Central memory CD4-positive, alpha-beta T cell (primary cell): ENCODE data around the gene RALGAPA2.
A peak's percentile ranks its signal among the peaks of the same experiment; 100 is the strongest.

Experiments
- DNase-seq: peaks from one replicate; pipeline ENCODE4 v3.0.0; 2022

RALGAPA2 gene

GRCh38 chr20:20454850-20455627 is 257.4 kb downstream of the RALGAPA2 start:
- no peak for DNase-seq

GRCh38 chr20:20454367-20454766 is 258.1 kb downstream of the RALGAPA2 start:
- DNase-seq: no peak

- peak; percentile 44 for DNase-seq
These were observed 260.2 kb downstream of the RALGAPA2 start for GRCh38 chr20:20452254-20452676.

- no peak for DNase-seq
These were observed 261.9 kb downstream of the RALGAPA2 start for GRCh38 chr20:20450521-20450920.

GRCh38 chr20:20448881-20449280 is 263.6 kb downstream of the RALGAPA2 start:
- DNase-seq: no peak

- no peak for DNase-seq
These were observed 265.2 kb downstream of the RALGAPA2 start for GRCh38 chr20:20447196-20447595.

DNA sequence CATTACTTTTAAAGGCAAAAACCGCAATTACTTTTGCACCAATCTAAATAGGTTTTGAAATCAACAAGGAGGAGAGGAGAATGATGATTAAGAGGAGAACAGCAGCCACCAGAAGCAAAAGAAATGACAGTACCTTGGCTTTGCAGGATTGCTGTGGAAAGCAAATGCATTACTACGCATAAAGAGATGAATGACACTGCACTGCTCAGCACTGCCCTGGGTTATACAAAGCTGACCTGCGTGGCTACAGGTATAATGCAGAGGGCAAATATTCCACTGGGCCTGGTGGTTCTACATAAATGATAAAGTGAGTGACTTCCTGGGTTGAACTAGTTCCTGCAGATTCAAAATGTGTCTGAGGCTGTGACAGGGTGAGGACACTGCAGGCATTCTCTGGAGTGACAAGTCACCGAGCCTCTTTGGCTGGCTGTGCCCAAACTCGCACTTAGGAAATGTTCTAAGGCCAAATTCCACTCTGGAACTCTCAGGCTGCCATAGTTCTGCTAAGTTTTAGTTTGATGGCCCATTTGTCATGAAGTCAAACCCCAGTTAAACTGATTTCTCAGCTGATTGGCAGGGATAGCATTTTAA is 265.9 kb downstream of the RALGAPA2 start:
- DNase-seq: no peak

GRCh38 chr20:20446001-20446400 is 266.4 kb downstream of the RALGAPA2 start:
- no peak for DNase-seq

DNA sequence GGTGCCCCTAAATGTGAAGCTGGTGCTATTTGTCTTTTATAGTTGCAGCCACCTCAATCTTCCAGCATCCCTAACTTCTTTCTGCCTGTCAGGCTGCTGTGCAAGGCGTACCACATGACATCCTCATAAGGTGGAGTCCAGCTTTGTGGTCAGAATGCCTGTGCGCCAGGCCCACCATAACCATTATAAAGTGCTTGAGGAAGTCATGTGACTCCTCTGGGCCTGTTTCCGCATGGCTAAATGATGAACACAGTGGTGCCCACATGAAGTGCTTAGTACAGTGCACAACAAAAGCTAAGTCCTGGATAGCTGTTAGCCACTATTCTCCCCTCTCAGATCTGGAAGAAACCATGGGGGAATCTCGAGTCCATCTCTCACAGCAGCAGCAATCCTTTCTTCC is 268.9 kb downstream of the RALGAPA2 start:
- DNase-seq: no peak

DNA sequence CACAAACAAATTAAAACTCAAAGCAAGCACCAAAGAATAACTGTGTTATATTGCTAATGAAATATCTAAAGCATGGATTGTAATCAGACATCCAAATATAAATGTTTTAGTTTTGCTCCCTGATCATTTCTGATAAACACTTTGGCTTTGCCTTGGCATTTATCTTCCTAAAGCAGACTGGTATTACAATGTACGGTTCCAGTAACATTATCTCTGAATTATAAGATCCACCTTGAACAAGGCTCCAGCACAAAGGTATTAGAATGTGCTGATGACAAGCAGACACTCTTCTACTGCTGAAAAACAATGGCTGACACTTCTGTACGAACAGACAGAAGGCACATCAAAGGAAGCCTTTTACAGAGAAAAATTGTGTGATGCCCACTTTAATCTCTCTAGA is 270.0 kb downstream of the RALGAPA2 start:
- DNase-seq: no peak

DNA sequence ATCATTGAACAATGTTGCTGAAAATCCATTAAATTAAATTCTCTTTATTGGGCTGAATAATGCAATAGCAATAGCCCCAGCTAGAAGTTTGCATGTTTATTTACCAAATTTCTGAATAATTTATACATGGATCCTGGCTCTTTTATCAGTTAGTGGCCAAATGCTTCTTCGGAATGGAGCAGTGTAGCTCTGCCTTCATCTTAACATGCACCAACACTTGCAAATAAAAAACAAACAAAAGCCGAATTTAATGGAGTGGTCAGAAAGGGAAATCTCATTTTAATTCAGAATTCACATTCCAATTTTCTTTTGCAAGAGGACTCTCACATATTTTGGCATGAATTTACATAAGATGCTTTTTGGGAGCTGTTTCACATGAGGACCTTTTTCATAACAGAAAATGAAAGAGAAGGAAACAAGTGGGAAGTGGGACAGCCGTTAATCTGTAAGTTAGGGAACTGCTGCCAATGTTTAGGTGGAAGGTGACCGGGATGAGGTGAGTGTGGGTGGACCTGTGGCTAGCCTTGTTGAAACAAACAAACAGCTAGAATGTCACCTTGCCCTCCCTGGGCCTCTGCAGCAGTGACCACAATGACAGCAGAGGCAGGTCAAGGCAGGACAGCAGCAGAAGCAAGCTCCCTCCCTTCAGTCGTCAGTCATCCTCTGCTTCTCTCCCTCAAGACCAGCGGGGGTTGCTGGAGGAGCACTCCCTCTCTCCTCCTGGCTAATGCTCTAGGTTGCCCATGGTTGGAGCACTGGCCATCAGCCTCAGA is 271.4 kb downstream of the RALGAPA2 start:
- no peak for DNase-seq

DNA sequence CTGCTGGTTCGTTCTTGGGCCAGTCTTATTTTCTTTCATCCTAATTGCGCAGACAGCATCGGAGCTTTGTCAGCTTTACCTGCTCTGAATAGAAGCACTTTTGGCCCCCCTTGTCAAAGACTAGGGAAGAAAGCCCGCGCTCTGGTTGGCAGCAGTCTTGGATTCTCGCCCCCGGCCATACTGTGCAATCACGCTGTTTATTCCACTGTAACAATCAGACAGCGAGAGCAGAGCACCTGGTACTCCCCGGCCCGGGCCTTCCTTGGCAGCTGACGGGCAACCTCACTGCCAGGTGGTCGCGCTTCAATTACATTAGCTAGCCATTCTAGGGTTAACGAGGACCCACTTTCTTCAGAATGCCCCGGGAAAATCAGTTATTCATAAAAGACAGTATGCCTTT is 272.0 kb downstream of the RALGAPA2 start:
- DNase-seq: no peak

DNA sequence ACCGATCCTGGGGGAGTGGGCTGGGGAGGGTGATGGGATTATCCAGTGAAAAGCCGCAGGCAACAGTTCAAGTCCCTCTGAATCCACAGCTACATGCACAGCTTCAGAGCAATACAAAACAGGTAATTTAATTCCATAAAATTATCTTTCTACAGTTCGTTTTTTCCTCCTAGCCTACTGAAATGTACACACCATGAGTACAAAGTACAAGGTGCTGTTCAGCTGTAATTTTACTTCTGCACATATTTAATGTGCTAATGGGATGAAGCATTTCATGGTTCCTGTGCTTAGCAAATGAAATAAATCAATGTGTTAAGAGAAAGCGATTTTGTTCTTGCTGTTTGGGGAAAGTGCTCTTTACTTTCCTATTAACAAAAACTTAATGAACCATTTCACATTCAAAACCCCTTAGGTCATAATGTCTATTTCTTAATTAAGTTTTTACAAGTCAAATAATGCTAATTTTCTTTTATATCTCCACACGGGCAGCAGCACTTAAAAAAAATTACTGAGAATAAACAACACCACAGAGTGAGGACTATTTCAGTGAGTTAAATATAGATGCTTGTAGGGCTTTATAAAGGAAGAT is 272.7 kb downstream of the RALGAPA2 start:
- DNase-seq: no peak

GRCh38 chr20:20437314-20437713 is 275.1 kb downstream of the RALGAPA2 start:
- DNase-seq: no peak

DNA sequence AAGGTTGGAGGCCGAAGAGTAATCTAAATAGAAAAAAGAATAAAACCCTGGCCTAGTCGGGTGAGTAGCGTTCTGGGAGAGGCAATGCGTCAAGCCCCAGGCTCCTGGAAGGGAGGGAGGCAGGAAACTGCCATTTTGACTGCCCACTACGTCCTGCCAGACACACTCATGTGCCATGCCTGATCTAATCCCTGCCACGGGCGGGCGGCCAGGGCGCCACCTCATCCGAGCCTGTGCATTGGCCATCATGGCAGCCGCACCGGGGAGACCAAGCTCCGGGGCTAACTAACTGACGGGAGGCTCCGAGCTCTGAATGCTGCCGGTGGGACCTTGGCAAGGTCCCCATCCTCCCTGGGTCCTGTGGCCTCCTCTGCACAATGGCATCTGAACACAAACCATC is 275.8 kb downstream of the RALGAPA2 start:
- DNase-seq: no peak

GRCh38 chr20:20435453-20435852 is 277.0 kb downstream of the RALGAPA2 start:
- DNase-seq: no peak

DNA sequence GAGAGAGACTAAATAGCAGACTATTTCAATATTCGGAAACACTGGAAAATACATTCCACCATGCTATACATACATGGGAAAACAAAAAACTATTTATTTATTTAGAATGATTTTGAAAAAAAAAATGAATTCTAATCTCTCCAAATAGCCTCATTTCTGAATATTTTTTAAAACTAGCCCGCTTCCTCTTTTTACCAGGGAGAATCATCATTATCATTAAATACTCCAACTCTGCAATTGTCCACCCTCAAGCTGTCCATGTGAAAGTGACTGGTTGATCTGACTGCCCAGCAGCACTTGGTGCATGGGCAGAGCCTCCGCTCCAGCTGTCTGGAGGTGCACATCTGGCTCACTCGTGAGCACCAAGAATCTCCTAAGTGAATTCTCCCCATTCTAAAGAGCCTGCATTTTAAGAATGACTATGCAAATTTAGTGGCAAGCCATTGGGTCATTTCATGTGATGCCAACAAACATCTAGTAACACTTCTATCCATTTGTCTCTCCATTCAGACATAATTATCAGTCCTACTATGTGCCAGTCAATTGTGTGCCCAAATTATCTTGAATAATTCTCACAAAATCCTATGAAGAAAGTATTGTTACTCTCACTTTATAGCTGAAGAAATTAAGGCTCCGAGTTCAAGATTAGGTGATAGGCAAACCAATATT is 279.7 kb downstream of the RALGAPA2 start:
- no peak for DNase-seq

- no peak for DNase-seq
These were observed 282.4 kb downstream of the RALGAPA2 start for GRCh38 chr20:20430066-20430465.

DNA sequence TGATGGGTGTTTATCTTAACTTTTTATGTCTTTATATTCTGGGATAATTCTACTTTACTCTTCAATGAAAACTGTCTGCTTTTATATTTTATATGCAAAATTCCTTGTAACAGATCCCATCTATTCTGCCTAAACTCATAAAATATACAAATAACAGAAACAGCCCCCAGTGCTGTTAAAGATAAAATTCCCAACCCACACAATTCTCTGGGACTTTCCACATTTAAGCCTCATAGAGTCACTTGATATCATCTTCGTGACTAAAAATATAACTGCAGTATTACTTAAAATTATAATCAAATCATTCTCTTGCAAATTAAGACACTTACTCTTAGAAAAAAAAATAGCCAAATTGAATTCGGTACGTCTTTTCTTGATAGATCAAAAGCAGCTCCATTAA is 284.4 kb downstream of the RALGAPA2 start:
- DNase-seq: no peak

DNA sequence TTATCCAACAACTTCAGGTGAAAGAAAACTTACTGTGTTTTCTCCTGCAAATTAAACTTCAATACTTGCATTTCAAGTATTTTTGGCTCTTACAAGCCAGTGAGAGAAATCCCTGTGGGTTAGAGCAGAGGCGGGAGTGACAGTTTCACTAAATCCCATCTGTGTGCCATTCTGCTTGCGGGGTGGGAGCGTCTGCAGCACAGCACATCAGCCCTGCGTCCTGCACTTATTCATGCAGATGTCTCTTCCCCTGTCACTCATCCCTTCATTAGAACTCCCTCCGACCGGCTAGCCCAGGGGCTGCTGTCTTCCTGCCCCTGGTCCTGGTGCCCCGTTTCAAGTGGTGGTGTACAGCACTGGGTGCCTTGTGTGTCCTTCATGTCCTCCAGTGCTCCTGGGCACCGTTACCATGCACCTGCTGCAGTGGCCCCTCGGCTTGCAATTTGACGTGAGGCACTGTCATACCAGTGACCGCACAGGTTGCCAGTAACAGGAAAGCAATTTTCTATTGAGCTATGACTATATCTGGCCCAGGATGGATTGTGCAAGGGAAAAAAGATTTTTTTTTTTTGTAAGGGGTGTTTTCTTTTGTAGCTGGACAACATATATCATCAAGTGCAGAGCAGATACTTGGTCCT is 285.1 kb downstream of the RALGAPA2 start:
- no peak for DNase-seq

GRCh38 chr20:20426655-20426907 is 285.9 kb downstream of the RALGAPA2 start:
- no peak for DNase-seq

GRCh38 chr20:20425823-20426654 is 286.4 kb downstream of the RALGAPA2 start:
- no peak for DNase-seq
